Measurements from ENCODE around the gene NFATC3. TPM values are rescaled to one million over a fixed set of nuclear protein-coding genes. Genes with fewer than 3 reads are reported as not detected.

The NFATC3 gene
- total and polyA plus RNA-seq, 2 donors (not counting 1 experiment from before 2014, with no cell fraction given), result 33.4 to 115 TPM

- Histone ChIP-seq H4K20me1 (ENCODE audit: control insufficient read depth, insufficient read depth, low read length, poor library complexity, severe bottlenecking) (peaks cover 18% of the 10 kb centered on the region), H3K27me3 (replicated peaks in 1 of 4; ENCODE audit: control extremely low read depth in 1 of 4, control insufficient read depth in 3 of 4, insufficient read depth in 4 of 4, low read length in 3 of 4) (no peaks in the 10 kb centered on the region), H2AFZ (ENCODE audit: insufficient read depth, low read depth, low read length, poor library complexity, severe bottlenecking) (no peak overlapping the region), H3K27ac (ENCODE audit: low read length in 2 of 2) (no peak overlapping the region), H3K36me3 (replicated peaks in 1 of 2; ENCODE audit: control extremely low read depth in 1 of 2, control insufficient read depth in 1 of 2, extremely low read depth in 1 of 2, insufficient read depth in 2 of 2, low read length in 1 of 2) (peaks cover 18 to 67% of the 10 kb centered on the region in 2 experiments), H3K4me1 (ENCODE audit: control insufficient read depth in 2 of 2, insufficient read depth in 2 of 2, low read length in 2 of 2) (no peaks in the 10 kb centered on the region), H3K9ac (ENCODE audit: low read length) (no peak overlapping the region), H3K79me2 (ENCODE audit: control insufficient read depth, insufficient read depth, low read length) (peaks cover 25% of the 10 kb centered on the region), H3K9me3 (ENCODE audit: control extremely low read depth in 1 of 3, control insufficient read depth in 2 of 3, insufficient read depth in 1 of 3, low read length in 2 of 3) (peaks cover 0 to 8% (median 0%) of the 10 kb centered on the region in 3 donors), H3K4me2 (replicated peaks; ENCODE audit: low read depth, low read length, poor library complexity, severe bottlenecking) (no peak overlapping the region), H3K4me3 (ENCODE audit: control extremely low read depth in 1 of 5, extremely low read depth in 1 of 5, insufficient read depth in 1 of 5, low read depth in 2 of 5, low read length in 4 of 5) (no peak overlapping the region)
- H3K4me3 Mint-ChIP-seq, result no peak overlapping the region
- no peak overlapping the region for H3K27ac Mint-ChIP-seq
- no peaks in the 10 kb centered on the region for H3K27me3 Mint-ChIP-seq
- TF ChIP-seq CTCF (IDR thresholded peaks at IDR 0.05), result no peak
- no peak for TF ChIP-seq EZH2 (IDR thresholded peaks at IDR 0.05; ENCODE audit: borderline replicate concordance, insufficient read depth, low read depth, low read length, poor library complexity, severe bottlenecking)
- intact Hi-C loops (cut with micrococcal nuclease), result no loop called here
- H3K4me1 Mint-ChIP-seq, result no peaks in the 10 kb centered on the region
- DNase-seq (no peak), ATAC-seq (ENCODE audit: low read depth) (no peak)
- no peaks in the 10 kb centered on the region for H3K9me3 Mint-ChIP-seq (ENCODE audit: insufficient read depth)
- ChIA-PET CTCF (no interaction called here), POLR2A (no interaction called here)
- 99% methylated on average over 10 of the region's 10 CpGs for WGBS (ENCODE audit: insufficient coverage)
Observed at GRCh38 chr16:68188170-68188569, 103.0 kb downstream of the NFATC3 start.

DNA sequence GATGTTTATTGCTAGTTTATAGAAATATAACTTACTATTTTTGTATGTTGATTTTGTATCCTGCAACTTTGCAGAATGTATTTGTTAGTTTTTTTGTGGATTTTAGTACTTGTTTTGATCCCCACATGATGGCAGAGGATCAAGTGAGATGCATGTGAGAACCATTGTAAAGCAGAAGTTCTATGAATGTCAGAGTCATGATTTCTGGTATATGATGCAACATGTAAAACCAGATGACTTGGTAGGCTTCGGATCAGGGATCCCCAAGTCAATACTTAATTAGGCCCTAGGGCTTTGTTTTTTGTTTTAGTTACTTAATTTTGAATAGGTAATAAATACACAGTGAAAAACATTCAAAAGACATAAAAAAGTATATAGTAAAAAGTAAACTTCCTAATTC is 104.9 kb downstream of the NFATC3 start:
- ChIA-PET CTCF (no interaction called here), POLR2A (no interaction called here)
- no peaks in the 10 kb centered on the region for H3K27me3 ChIP-seq (replicated peaks in 1 of 4; ENCODE audit: control extremely low read depth in 1 of 4, control insufficient read depth in 3 of 4, insufficient read depth in 4 of 4, low read length in 3 of 4)
- intact Hi-C loops (cut with micrococcal nuclease), result no loop called here
- no peak overlapping the region for H3K27ac ChIP-seq (ENCODE audit: low read length in 2 of 2)
- H3K9me3 ChIP-seq (ENCODE audit: control extremely low read depth in 1 of 3, control insufficient read depth in 2 of 3, insufficient read depth in 1 of 3, low read length in 2 of 3), result peaks cover 0 to 8% (median 0%) of the 10 kb centered on the region in 3 donors
- peaks cover 26% of the 10 kb centered on the region for H4K20me1 ChIP-seq (ENCODE audit: control insufficient read depth, insufficient read depth, low read length, poor library complexity, severe bottlenecking)
- no peak overlapping the region for H3K4me2 ChIP-seq (replicated peaks; ENCODE audit: low read depth, low read length, poor library complexity, severe bottlenecking)
- no peak for TF ChIP-seq EZH2 (IDR thresholded peaks at IDR 0.05; ENCODE audit: borderline replicate concordance, insufficient read depth, low read depth, low read length, poor library complexity, severe bottlenecking)
- TF ChIP-seq CTCF (IDR thresholded peaks at IDR 0.05), result no peak
- H3K9me3 Mint-ChIP-seq (ENCODE audit: insufficient read depth), result no peaks in the 10 kb centered on the region
- no peaks in the 10 kb centered on the region for H3K27me3 Mint-ChIP-seq
- no CpG with 5 or more reads among the region's 1 CpG for WGBS (ENCODE audit: insufficient coverage)
- H3K27ac Mint-ChIP-seq, result no peak overlapping the region
- H3K4me1 Mint-ChIP-seq, result no peaks in the 10 kb centered on the region
- ATAC-seq (ENCODE audit: low read depth) (no peak), DNase-seq (no peak)
- H3K9ac ChIP-seq (ENCODE audit: low read length), result no peak overlapping the region
- H3K36me3 ChIP-seq (replicated peaks in 1 of 2; ENCODE audit: control extremely low read depth in 1 of 2, control insufficient read depth in 1 of 2, extremely low read depth in 1 of 2, insufficient read depth in 2 of 2, low read length in 1 of 2), result peaks cover 13 to 63% of the 10 kb centered on the region in 2 experiments
- H3K4me3 Mint-ChIP-seq, result no peak overlapping the region
- H3K79me2 ChIP-seq (ENCODE audit: control insufficient read depth, insufficient read depth, low read length), result peaks cover 38% of the 10 kb centered on the region
- H3K4me1 ChIP-seq (ENCODE audit: control insufficient read depth in 2 of 2, insufficient read depth in 2 of 2, low read length in 2 of 2), result no peaks in the 10 kb centered on the region
- H2AFZ ChIP-seq (ENCODE audit: insufficient read depth, low read depth, low read length, poor library complexity, severe bottlenecking), result no peak overlapping the region
- no peak overlapping the region for H3K4me3 ChIP-seq (ENCODE audit: control extremely low read depth in 1 of 5, extremely low read depth in 1 of 5, insufficient read depth in 1 of 5, low read depth in 2 of 5, low read length in 4 of 5)

Measured in B cell (primary cell).